Loucy (cell line): ENCODE measurements around the gene LRRTM4.

Source experiments
- H2AFZ ChIP-seq: fragments of 200-600 bp; sonication (generic); 2 replicates; pipeline ENCODE4 v1.6.0; 2016; ENCODE audit warnings: antibody characterized with exemption, mild to moderate bottlenecking, low read length, moderate library complexity
- H3F3A ChIP-seq: fragments of 200-600 bp; 2 replicates; pipeline ENCODE4 v1.6.0; 2016; ENCODE audit warnings: antibody characterized with exemption, low read depth, mild to moderate bottlenecking
- H3K27me3 ChIP-seq: fragments of 200-600 bp; sonication (generic); 2 replicates; pipeline ENCODE4 v1.6.1; 2014; ENCODE audit warnings: low read length, mild to moderate bottlenecking; ENCODE audit not compliant: insufficient read depth, poor library complexity, severe bottlenecking
- H3K36me3 ChIP-seq: fragments of 200-600 bp; sonication (generic); 2 replicates; pipeline ENCODE4 v1.6.1; 2016; ENCODE audit warnings: low read length; ENCODE audit not compliant: insufficient read depth
- H3K4me1 ChIP-seq: fragments of 200-600 bp; sonication (generic); 2 replicates; pipeline ENCODE4 v1.5.1; 2014; ENCODE audit warnings: low read length, mild to moderate bottlenecking; ENCODE audit not compliant: insufficient read depth, poor library complexity, severe bottlenecking
- H3K4me2 ChIP-seq: fragments of 200-600 bp; sonication (generic); 2 replicates; pipeline ENCODE4 v1.6.0; 2014; ENCODE audit warnings: antibody characterized with exemption, low read length, low read depth, mild to moderate bottlenecking; ENCODE audit not compliant: poor library complexity, severe bottlenecking
- H3K4me3 ChIP-seq: fragments of 200-600 bp; sonication (generic); 2 replicates; pipeline ENCODE4 v1.5.1; 2014; ENCODE audit warnings: low read length, mild to moderate bottlenecking, mixed read lengths; ENCODE audit not compliant: poor library complexity, severe bottlenecking
- H3K79me2 ChIP-seq: fragments of 200-600 bp; sonication (generic); 2 replicates; pipeline ENCODE4 v1.6.1; 2014; ENCODE audit warnings: low read length; ENCODE audit not compliant: insufficient read depth
- H3K9ac ChIP-seq: fragments of 200-600 bp; sonication (generic); 2 replicates; pipeline ENCODE4 v1.6.0; 2014; ENCODE audit warnings: mild to moderate bottlenecking, low read depth, low read length, moderate library complexity; ENCODE audit not compliant: poor library complexity, severe bottlenecking
- H3K9me2 ChIP-seq: fragments of 200-600 bp; sonication (generic); replicated peaks from 2 replicates; pipeline ENCODE4 v1.6.1; 2016; ENCODE audit warnings: low read depth, low read length, mixed read lengths
- H3K9me3 ChIP-seq: fragments of 200-600 bp; sonication (generic); 2 replicates; pipeline ENCODE4 v1.6.1; 2014; ENCODE audit warnings: mild to moderate bottlenecking, antibody characterized with exemption, low read length, low read depth; ENCODE audit not compliant: insufficient read depth
- H4K20me1 ChIP-seq: fragments of 200-600 bp; sonication (generic); 2 replicates; pipeline ENCODE4 v1.6.0; 2014; ENCODE audit warnings: antibody characterized with exemption, low read length, mild to moderate bottlenecking; ENCODE audit not compliant: insufficient read depth, poor library complexity, severe bottlenecking
- CTCF ChIP-seq: fragments of 200-600 bp; sonication (generic); conservative IDR thresholded peaks from 2 replicates; pipeline ENCODE4 v1.5.1; 2014; ENCODE audit warnings: mild to moderate bottlenecking, antibody characterized with exemption, low read length
- EZH2phosphoT487 ChIP-seq: fragments of 200-600 bp; IDR thresholded peaks from 2 replicates; pipeline ENCODE4 v1.6.1; 2018; ENCODE audit warnings: antibody characterized with exemption, mild to moderate bottlenecking, moderate library complexity, borderline replicate concordance

LRRTM4 gene

GRCh38 chr2:76737607-76738006 lies 784.6 kb downstream of the LRRTM4 start:
- no peak for TF ChIP-seq CTCF
- no peak for TF ChIP-seq EZH2phosphoT487
- Histone ChIP-seq H3K4me1 (no peaks in the 10 kb centered on the region), H3K9me3 (no peaks in the 10 kb centered on the region), H3K36me3 (no peaks in the 10 kb centered on the region), H3K4me3 (no peak overlapping the region), H3K79me2 (no peaks in the 10 kb centered on the region), H3K9me2 (no peaks in the 10 kb centered on the region), H4K20me1 (no peaks in the 10 kb centered on the region), H3K9ac (no peak overlapping the region), H3F3A (no peaks in the 10 kb centered on the region), H2AFZ (no peak overlapping the region), H3K27me3 (no peaks in the 10 kb centered on the region), H3K4me2 (no peak overlapping the region)

- Histone ChIP-seq H3K9me2 (no peaks in the 10 kb centered on the region), H3K9me3 (no peaks in the 10 kb centered on the region), H3K4me2 (no peak overlapping the region), H3K4me3 (no peak overlapping the region), H3K9ac (no peak overlapping the region), H3K27me3 (no peaks in the 10 kb centered on the region), H3K79me2 (no peaks in the 10 kb centered on the region), H3K4me1 (no peaks in the 10 kb centered on the region), H3K36me3 (no peaks in the 10 kb centered on the region), H3F3A (no peaks in the 10 kb centered on the region), H4K20me1 (no peaks in the 10 kb centered on the region), H2AFZ (no peak overlapping the region)
- no peak for TF ChIP-seq CTCF
- TF ChIP-seq EZH2phosphoT487: no peak
Measured at GRCh38 chr2:76733736-76734135, 788.4 kb downstream of the LRRTM4 start.

- Histone ChIP-seq H3F3A (no peaks in the 10 kb centered on the region), H4K20me1 (no peaks in the 10 kb centered on the region), H3K36me3 (no peaks in the 10 kb centered on the region), H3K9ac (no peak overlapping the region), H3K27me3 (no peaks in the 10 kb centered on the region), H3K4me3 (no peak overlapping the region), H3K4me2 (no peak overlapping the region), H2AFZ (no peak overlapping the region), H3K79me2 (no peaks in the 10 kb centered on the region), H3K4me1 (no peaks in the 10 kb centered on the region), H3K9me3 (no peaks in the 10 kb centered on the region), H3K9me2 (no peaks in the 10 kb centered on the region)
- TF ChIP-seq CTCF (no peak), EZH2phosphoT487 (no peak)
Measured at GRCh38 chr2:76731157-76731556, 791.0 kb downstream of the LRRTM4 start.
